Glutamatergic neuron (in vitro differentiated cells): Measurements from ENCODE around the gene FAHD2A. TPM values are rescaled to one million over a fixed set of nuclear protein-coding genes. Genes with fewer than 3 reads are reported as not detected.

ENCODE experiments used
- DNase-seq: peaks from one replicate; pipeline ENCODE4 v3.0.0; 2022
- H3K27ac Mint-ChIP-seq: one replicate; pipeline ENCODE4 v1.8.0; 2020; ENCODE audit warnings: mild to moderate bottlenecking, mixed read lengths, inconsistent platforms; ENCODE audit not compliant: unreplicated experiment
- H3K27me3 Mint-ChIP-seq: one replicate; pipeline ENCODE4 v1.8.0; 2020; ENCODE audit warnings: mild to moderate bottlenecking, moderate library complexity, mixed read lengths, inconsistent platforms; ENCODE audit not compliant: unreplicated experiment
- H3K36me3 Mint-ChIP-seq: one replicate; pipeline ENCODE4 v1.8.0; 2020; ENCODE audit warnings: mild to moderate bottlenecking, mixed read lengths, inconsistent platforms; ENCODE audit not compliant: unreplicated experiment
- H3K4me1 Mint-ChIP-seq: one replicate; pipeline ENCODE4 v1.8.0; 2020; ENCODE audit warnings: mild to moderate bottlenecking, low read depth, mixed read lengths, inconsistent platforms; ENCODE audit not compliant: unreplicated experiment
- H3K4me3 Mint-ChIP-seq: one replicate; pipeline ENCODE4 v1.8.0; 2020; ENCODE audit warnings: mild to moderate bottlenecking, mixed read lengths, inconsistent platforms; ENCODE audit not compliant: unreplicated experiment
- H3K9me3 Mint-ChIP-seq: one replicate; pipeline ENCODE4 v1.8.0; 2020; ENCODE audit warnings: mild to moderate bottlenecking, moderate library complexity, mixed read lengths, inconsistent platforms; ENCODE audit not compliant: unreplicated experiment
- total RNA-seq: library from RNA; stranded (reverse); fragmentation: NEBNext Ultra II Directional; extraction: Animal tissue kit (Norgen Biotek cat#: 25700); gene quantifications from one replicate; pipeline ENCODE4 v1.2.1, GENCODE V29; 2021; ENCODE audit not compliant: unreplicated experiment
- TF ChIP-seq, protein P1 (sequence below): fragments of 200-600 bp; sonication (generic); IDR thresholded peaks from one replicate; pipeline ENCODE4 v1.5.0; 2021; ENCODE audit not compliant: partially characterized antibody, unreplicated experiment

Gene FAHD2A
- total RNA-seq, 1 donor from 2014 or later = 50.3 TPM

DNA sequence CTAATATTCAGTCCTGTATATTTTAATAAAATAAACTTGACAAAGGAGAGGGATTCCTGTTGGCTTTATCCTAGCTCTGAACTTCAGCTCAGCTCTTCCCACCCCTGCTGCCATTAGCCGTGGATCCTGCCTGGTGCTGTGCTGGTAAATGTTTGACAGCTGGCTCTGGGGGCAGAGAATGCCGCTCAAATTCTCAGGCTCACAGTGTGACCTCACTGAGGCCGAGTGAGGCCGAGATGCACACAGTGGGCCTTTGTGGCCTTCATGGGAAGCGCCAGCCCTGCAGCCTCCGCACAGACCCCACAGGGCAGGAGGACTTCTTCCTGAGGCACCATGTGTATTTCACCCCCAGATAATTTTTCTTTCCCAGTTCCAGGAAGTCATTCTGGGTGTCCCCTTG, 16.5 kb upstream of the FAHD2A start:
- no peaks in the 10 kb centered on the region for H3K36me3 Mint-ChIP-seq
- no peak overlapping the region for H3K4me3 Mint-ChIP-seq
- peaks cover 7% of the 10 kb centered on the region for H3K27me3 Mint-ChIP-seq
- no peak overlapping the region for H3K27ac Mint-ChIP-seq
- peaks cover 2% of the 10 kb centered on the region for H3K4me1 Mint-ChIP-seq
- no peak for DNase-seq
- peaks cover 4% of the 10 kb centered on the region for H3K9me3 Mint-ChIP-seq
- TF ChIP-seq, protein P1, sequence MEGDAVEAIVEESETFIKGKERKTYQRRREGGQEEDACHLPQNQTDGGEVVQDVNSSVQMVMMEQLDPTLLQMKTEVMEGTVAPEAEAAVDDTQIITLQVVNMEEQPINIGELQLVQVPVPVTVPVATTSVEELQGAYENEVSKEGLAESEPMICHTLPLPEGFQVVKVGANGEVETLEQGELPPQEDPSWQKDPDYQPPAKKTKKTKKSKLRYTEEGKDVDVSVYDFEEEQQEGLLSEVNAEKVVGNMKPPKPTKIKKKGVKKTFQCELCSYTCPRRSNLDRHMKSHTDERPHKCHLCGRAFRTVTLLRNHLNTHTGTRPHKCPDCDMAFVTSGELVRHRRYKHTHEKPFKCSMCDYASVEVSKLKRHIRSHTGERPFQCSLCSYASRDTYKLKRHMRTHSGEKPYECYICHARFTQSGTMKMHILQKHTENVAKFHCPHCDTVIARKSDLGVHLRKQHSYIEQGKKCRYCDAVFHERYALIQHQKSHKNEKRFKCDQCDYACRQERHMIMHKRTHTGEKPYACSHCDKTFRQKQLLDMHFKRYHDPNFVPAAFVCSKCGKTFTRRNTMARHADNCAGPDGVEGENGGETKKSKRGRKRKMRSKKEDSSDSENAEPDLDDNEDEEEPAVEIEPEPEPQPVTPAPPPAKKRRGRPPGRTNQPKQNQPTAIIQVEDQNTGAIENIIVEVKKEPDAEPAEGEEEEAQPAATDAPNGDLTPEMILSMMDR = no peak

DNA sequence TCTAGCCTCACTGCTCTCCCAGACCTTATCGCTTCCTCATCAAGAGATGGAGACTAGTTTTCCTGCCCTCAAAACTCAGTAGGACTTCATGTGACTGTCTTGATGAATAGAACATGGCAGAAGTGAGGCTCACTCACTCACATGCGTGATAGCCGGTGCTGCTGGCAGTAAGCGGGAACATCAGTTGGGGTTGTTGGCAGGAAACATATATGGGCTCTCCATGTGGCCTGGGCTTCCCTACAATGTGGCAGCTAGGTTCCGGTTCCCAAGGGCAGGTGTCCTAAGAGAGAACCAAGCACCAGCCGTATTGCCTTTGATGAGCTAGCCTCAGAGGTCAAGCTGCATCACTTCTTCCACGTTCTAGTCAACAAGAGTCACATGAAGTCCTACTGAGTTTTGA, 15.2 kb upstream of the FAHD2A start:
- Mint-ChIP-seq H3K4me3 (no peak overlapping the region), H3K36me3 (no peaks in the 10 kb centered on the region), H3K27ac (no peak overlapping the region), H3K4me1 (peaks cover 2% of the 10 kb centered on the region), H3K9me3 (peaks cover 4% of the 10 kb centered on the region), H3K27me3 (peaks cover 8% of the 10 kb centered on the region)
- TF ChIP-seq, protein P1 = no peak
- DNase-seq = no peak

DNA sequence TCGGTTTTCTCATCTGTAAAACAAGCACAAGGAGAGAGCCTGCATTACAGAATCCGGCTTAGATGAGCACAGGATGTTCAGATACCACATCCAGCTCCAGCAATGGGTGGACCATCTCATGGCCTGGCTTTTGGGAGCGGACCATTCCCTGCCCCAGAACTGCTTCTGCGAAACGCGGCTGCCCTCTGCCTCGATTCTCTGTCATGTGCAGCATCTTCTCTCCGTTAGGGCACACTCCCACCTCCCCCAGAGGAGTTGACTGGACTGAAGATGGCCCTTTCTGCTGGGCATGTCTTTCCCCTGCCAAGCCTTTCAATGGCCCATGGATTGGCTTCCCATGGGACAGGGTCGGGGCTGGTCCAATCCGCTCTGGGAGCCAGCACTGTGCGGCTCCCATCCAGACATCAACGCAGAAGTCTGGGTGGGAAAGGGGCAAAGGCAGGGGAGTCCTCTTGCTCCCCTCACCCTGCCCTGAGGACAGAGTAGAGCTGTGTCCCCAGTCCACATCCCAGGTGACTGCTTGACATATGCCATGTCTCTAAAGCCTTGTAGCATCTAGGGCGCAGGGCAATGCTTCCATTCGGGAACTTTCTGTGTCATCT, 14.3 kb upstream of the FAHD2A start:
- Mint-ChIP-seq H3K27ac (no peak overlapping the region), H3K4me3 (no peak overlapping the region), H3K27me3 (peaks cover 8% of the 10 kb centered on the region), H3K9me3 (peaks cover 4% of the 10 kb centered on the region), H3K4me1 (peaks cover 2% of the 10 kb centered on the region), H3K36me3 (no peaks in the 10 kb centered on the region)
- TF ChIP-seq, protein P1 = no peak
- DNase-seq = no peak

DNA sequence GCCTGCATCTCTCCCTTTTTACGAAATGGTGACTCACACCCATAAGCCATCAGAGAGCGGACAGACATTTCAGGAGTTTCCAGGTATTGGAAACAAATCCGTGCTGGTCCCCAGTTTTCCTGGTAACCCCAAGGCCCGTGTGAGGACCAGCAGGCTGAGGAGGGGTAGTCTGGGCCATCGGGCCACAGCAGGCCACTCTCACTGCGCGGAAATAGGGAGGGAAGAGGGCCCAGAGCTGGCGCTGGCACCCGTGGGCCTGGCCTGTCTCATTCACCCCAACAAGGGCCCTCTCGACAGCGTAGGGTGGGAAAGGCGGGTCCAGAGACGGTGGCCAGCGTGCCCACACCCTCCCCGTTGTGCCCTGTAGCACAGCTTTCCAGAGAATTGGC, 13.7 kb upstream of the FAHD2A start:
- Mint-ChIP-seq H3K27ac (no peak overlapping the region), H3K36me3 (no peaks in the 10 kb centered on the region), H3K27me3 (peaks cover 8% of the 10 kb centered on the region), H3K4me3 (no peak overlapping the region), H3K9me3 (peaks cover 4% of the 10 kb centered on the region), H3K4me1 (peaks cover 2% of the 10 kb centered on the region)
- DNase-seq = no peak
- TF ChIP-seq, protein P1 = no peak

DNA sequence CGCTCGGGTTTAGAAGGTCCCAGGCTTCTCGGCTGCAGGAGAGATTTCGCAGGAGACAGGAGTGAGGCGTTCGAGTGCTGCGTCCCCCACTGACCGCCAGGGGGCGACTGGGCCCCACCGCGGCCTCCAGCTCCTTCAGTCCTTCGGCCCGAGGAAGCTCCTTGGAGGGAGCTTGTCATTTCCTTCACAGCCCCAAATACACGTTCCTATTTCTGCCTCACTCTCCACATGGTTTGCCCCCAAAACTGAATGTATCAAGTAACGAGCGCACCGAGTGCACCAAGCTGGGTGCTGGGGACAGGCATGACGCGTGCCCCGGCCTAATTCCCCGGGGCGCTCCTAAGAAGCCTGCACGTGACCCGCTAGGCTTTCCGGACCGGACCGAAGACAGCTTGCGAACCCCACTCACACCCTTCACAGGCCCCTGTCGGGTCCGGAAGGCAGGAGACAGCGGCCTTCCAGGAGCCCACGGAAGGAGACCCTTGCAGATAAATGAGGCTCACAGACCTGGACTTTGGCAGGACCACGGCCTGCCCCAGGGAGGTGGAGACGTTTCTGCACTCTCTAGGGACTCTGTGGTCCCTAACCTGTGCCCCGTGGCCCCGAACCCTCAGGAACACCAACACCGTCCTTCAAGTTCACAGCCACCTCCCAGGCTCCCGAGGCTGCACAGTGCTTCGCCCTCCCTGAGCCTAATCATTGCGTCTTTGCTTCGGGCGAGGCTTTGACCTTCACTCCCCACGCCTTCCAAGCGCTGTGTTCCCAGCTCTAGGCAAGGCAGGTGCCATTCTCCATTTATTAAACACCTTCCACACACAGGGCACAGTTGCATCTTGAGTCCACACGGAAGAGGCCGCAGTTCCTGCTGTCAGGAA, 13.0 kb upstream of the FAHD2A start:
- Mint-ChIP-seq H3K36me3 (no peaks in the 10 kb centered on the region), H3K4me3 (no peak overlapping the region)

More for the DNA sequence above, 13.0 kb upstream of the FAHD2A start:
- DNase-seq = peak; percentile 83
- Mint-ChIP-seq H3K27me3 (peaks cover 6% of the 10 kb centered on the region), H3K27ac (no peak overlapping the region), H3K9me3 (peaks cover 4% of the 10 kb centered on the region), H3K4me1 (no peaks in the 10 kb centered on the region)
- TF ChIP-seq, protein P1 = peak; percentile 97
